Activated CD4-positive, alpha-beta T cell treated with anti-CD3 and anti-CD28 coated beads, Interleukin-2, amount 50 U/mL, for 24 hours (primary cell): ENCODE data around the gene PLA2G3.

Experiments
- DNase-seq, 2 donors: peaks; one replicate each; pipeline ENCODE4 v3.0.0-alpha.2; 2020; ENCODE audit warnings: low read depth in 1 of 2, low spot score in 1 of 2

PLA2G3 gene

DNA sequence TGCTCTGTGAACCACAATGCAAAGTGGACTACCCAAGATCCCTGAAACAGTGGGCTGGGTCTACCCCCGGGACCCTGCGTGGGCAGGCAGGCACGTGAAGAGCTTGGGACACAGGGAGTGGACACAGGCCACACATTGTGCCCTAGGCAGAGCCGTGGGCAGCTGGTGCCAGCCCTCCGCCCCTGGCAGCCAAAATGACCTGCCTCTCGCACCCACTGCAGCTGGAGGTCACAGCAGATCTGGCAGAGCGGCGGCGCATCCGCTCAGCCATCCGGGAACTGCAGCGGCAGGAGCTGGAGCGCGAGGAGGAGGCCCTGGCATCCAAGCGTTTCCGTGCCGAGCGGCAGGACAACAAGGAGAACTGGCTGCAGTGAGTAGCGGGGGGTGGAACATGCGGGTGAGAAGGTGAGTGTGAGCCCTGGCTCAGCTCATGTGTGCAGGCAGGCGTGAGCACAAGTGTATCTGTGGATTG lies 52.5 kb downstream of the PLA2G3 start:
- DNase-seq = no peak

DNA sequence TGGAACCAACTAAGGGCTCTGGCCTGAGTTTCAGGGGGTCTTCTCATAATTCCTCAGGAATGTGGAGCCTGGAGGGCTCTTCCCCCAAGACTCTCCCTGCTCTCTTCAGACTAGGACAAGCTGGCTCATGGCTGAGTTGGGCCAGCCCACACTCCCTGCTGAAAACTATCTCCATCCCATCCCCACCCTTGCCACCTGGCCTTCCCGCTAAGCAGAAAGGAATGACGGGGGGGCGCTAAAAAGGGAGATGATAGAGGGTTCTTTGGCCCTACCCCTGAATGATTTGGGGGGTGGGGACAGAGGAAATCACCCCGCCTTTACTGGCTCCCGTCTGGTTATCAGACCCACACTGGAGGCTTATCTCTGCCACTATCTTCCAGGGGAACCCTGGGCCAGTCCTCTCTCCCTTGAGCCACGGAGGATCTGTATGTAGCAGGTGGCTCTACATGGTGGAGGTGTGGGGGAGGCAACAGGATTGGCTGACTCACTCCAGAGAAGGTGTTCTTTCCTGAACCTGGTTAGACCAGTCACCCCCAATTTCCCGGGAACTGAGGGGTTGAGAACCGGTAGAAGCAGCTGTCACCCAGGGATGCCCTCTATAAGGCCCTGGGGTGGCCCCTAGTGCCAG lies 53.5 kb downstream of the PLA2G3 start:
- no peak for DNase-seq

DNA sequence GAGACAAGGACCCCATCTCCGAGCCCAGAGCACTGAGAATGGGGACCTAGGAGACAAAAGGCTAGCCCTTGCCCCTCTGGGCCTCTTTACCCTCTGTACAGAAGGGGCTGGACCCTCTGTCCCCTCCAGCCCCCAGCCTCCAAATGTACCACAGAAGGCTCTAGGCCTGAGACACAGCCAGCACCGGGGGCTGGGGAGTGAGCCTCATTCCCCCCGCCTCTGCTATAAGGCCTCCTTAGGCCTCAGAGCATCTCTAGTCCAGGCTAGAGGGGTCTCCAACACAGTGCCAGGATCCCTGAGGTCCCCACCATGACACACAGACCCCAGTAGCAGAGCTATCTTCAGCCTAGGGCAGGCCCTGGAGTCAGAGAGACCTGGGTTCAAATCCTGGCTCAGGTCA lies 54.4 kb downstream of the PLA2G3 start:
- no peak for DNase-seq

DNA sequence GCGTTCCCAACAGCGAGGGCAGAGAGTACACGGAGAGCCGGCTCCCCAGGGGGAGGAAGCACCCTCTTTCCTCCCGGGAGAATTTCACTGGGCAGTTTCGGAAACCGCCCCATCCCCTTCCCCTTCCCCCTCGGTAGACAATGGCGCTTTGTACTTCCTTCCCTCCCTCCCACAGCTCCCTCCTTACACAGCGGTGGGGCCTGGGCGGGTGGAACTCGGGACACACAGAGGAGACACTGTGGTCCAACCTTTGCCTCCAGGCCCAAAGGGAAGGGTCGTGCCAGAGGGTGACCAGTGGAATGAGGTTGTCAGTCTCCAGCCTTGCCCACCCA lies 54.8 kb downstream of the PLA2G3 start:
- DNase-seq = no peak

DNA sequence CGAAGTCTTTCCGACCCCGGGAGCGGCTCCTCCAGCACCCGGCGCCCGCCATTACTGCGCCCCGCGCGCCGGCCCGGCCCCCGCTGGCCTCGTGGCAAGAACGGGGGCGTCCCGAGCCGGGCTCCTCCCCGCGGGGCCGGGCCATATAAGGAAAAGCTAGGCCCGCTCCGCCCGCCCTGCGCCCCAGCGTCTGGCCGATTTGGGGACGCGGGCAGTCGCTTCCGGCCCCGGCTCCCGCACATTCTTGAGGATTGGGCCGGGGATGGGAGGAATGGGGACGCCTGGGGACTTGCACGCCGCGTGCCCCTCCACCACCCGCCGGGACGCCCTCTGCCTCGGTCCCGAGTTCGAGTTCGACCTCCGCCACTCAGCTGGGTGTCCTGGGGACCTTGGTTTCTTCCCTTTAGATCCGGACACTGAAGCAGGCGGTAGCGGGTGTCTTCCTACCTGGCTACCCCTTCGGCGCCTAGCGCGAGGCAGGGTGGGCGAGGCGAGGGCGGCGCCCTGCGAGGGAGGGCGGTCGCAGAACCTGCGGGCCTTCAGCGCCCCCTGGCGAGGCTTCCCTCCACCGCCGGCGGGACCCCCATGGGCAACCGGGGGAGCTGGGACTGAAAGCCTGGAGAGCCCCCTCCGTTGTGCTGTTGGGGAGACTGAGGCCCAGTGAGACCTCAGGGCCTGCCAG lies 55.4 kb downstream of the PLA2G3 start:
- DNase-seq = peak; percentile 75 to 83
